NCI-H526 (cell line): ENCODE measurements around the gene PRKCH.

Experiments used
- DNase-seq, 2 experiments: peaks; one replicate each; lab custom pipeline; 2025; lab: John Stamatoyannopoulos, UW

Gene PRKCH

DNA sequence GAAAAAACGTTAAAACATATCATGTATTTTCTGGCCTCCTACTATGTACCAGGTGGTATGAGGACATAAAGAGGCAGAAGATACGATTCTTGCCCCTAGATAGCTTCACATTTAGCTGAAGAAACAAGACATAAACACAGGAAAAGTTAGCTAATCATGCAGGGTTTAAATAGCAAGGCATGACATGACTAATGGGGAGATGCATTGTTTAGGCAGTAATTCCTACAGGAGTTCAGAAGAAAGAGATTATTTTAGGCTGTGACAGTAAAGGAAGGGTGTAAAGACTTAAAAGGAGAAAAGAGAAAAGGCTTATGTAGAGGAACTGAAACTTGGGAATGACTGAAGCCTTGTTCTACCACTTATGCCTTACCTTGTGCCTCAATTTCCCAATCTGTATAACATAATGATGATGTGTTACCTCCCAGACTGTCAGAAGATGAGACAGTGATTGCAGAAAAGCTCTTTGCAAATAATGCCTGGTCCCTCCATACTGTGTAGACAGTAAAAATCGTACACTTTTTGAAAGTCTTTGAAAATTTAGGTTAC, 44.4 kb downstream of the PRKCH start:
- DNase-seq, result no peak

DNA sequence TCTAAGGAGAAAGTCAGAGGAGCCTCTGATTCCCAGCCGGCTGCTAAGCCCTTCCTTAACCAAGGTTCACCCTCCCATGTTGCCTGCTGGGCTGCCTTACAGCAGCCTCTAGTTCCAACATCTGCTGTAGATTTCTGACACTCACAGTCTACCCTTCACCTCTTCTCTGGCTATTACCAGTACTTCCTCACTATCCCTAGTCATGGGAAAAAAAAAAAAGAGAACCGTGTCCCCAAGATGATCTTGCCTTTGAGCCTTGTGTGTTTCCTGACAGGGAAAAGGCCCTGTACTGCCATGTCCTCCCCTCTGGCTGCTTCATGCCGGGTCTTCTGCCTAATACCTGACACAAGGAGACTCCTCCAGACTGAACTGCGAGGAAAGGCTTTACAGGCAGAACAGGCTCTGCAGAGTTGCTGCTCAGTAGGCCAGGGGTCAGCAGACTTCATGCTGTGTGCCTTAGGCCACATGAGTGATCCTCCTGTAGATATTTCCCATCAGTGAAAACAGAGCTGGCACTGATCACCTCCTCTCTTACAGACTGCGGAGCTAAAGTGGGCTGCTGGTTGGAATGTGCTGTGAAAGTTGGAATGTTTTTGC, 46.8 kb downstream of the PRKCH start:
- no peak for DNase-seq

DNA sequence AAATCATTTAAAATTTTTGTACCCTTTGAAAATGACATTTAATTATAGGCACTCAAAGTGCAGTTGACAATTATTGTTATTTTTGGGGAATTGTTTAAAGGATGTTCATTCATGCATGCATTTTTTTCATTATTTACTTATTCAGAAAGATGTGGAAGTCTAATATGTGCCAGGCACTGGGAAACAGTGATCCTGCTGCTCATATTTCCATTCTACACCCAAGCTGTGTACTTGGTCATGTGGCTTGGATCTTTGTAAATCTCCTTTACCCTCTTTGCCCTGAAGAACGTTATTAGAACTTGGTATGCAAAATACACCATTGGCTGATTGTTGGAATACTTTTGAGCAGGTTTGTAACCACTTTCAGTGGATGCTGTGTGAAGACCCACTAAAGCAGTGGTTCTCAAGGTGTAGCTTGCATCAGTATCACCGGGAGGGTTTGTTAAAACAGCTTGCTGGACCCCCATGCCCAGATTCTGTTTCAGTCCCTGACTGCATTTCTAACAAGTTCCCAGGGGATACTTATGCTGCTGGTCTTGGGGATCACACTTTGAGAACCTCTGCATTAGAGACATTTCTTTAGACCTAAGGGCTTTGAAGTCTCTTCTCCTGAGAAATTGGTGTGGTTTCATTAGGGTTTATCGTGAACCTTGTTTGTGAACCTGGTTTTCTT, 47.5 kb downstream of the PRKCH start:
- no peak for DNase-seq

DNA sequence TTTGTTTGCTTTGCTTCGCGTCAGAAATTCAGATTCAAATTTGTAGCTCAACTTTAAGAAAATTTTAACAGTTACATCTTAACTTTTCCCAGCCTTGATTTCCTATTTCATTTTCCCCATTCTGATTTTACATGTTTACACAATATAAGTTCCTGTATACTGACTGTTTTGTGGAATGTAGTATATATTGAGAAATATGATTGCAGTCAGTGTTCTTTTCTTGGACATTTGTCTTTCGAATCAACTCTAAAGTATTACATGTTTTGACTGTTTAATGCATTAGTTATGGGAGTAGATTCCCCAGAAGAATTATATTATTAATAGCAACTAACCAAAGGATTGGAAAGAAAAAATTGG, 48.1 kb downstream of the PRKCH start:
- DNase-seq, result no peak

DNA sequence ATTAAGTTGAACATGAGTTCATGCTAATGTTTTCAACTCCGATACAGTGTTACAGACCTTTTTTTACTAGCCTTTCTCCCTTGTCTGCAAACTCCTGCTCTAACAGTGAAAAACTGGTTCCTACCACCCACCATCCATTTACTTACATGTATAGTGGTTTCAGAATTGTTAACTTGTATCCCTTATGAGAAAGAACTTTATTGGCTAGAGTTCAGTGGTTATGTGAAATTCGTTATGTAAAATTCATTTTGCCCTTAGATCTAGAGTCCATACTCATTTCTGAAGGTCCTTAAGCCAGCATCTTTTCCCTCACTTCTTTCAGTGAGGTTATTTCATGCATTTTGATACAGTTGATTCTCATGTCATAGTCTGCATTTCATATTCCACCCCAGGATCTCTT, 51.0 kb downstream of the PRKCH start:
- no peak for DNase-seq

DNA sequence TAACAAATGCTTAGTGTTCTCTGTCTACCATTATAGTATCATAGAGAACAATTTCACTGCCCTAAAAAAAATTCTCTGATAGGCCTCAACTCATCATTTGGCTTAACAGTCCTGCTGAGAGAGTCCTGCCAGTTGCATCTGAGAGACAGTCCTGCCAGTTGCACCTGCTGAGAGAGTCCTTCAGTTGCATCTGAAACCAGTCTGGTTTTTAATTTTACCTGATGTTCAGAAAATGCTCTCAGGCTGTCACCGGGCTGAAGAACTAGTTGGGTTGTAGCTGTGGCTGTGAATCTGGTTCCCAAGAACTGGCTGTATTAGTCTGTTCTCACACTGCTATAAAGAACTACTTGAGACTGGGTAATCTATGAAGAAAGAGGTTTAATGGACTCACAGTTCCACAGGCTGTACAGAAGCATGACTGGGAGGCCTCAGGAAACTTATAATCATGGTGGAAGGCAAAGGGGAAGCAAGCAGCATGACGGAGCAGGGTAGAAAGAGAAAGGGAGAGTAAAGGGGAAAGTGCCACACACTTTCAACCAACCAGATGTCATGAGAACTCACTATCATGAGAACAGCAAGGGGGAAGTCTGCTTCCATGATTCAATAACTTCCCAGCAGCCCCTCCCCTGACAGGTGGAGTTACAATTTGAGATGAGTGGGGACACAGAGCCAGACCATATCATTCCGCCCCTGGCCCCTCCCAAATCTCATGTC, 51.6 kb downstream of the PRKCH start:
- no peak for DNase-seq

DNA sequence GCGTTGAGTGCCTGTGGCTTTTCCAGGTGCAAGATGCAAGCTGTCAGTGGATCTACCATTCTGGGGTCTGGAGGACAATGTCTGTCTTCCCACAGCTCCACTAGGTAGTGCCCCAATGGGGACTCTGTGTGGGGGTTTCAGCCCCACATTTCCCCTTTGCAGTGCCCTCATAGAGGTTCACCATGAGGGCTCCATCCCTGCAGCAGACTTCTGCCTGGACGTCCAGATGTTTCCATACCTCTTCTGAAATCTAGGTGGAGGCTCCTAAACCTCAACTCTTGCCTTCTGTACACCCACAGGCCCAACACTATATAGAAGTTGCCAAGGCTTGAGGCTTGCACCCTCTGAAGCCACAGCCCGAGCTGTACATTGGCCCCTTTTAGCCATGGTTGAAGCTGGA, 52.9 kb downstream of the PRKCH start:
- DNase-seq, result no peak

DNA sequence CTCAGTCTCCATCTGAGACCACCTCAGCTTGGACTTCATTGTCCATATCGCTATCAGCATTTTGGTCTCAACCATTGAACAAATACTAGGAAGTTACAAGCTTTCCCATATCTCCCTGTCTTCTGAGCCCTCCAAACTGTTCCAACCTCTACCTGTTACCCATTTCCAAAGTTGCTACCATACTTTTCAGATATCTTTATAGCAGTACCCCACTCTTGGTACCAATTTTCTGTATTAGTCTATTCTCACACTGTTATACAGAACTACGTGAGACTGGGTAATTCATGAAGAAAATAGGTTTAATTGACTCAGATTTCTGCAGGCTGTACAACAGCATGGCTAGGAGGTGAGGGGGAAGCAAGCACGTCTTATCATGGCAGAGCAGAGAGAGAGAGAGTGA, 53.8 kb downstream of the PRKCH start:
- DNase-seq, result no peak

DNA sequence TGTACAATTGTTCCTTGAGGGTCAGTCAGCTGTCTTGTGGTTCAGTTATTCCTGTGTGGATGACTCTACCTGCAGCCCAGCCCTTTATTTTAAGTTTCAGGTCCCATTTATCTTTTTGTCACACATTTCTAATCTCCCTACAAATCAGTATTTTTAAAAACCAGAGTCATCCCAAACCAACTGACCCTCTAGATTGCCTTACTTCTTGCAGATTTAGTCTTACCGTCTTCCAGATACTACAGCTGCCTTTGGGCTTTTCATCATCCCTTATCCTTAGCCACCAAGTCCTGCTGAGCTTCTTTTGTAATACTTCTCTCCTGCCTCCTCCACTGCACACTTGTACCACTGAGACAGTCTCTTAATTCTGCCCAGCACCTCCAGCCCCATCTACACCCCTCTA, 54.9 kb downstream of the PRKCH start:
- no peak for DNase-seq

DNA sequence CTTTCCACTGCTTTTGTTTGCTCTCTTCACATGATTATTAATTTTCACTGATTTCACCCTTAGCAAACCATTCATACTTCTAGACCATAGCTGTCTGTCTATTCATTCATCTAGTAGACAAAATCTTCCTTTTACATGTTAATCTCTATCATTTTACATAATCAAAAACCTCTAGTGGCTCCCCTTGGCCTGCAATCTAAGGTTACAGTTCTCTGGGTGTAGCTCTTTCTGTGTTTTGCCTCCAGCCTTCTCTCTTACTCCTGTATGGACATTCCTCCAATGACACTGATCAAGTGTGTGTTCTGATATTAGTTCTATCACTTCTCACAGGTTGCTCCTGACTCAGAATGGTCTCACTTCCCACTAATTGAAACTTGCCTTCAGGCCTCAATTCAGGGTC, 56.4 kb downstream of the PRKCH start:
- DNase-seq, result no peak

DNA sequence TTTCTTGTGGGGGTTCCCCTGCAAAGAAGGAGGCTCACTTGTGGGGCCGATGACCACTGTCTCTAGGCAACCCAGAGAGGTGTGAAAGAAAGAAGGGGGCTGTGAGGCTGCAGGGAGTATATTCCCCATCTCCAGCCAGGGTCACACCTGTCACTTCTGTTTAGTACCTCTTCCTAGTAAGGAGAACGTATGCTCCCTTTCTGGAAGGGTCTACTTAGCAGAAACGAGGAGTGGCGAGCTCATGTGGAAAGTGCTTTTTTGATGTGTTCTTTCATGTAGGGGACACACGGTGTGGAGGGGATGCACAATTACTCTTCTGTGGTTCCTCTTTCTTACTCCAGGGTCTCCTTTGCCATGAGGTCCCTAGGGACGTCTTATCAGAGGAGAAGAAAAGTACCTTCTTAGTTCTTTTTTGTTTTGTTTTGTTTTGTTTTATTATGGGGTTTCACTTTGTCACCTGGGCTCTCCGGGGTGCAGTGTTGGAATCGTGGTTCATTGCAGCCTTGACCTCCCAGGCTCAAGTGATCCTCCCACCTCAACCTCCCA, 58.3 kb downstream of the PRKCH start:
- no peak for DNase-seq

DNA sequence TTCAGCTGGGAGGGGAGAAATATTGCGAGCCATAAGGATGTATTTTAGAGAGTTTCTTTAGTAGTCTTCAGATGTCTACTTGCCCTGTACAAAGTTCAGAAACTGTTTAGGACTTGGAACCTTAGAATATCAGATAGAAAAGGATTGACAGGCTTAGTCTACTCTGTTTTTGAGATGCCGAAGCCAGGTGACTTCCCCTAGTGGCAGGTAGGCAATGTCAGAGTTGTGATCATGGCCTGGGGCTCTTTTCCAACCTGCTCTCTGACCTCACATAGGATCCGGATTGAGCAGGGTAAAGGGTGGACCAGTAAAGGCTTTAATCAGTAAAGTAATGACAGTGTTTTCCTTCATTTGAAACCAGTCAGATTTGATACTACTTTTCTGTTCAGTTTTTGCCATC, 59.6 kb downstream of the PRKCH start:
- no peak for DNase-seq

DNA sequence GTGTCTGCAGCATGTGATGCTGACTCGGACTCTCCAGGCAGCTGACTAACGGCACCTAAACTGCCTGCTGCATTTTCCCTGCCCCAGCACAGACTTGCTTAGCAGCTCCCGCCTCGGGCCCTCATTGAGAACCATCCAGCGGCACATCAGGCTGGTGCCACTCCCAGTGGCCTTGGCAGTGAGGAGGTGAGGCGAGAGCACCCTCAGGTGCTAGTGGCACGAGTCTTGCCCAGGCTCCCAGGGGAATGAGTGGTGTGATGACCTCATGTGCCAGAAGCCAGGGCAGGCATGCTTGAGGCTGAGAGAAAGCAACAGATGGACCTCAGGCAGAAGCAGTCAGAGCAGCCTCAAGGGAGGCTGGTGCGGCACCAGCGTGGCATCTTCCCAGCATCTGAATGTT, 60.2 kb downstream of the PRKCH start:
- DNase-seq, result no peak

DNA sequence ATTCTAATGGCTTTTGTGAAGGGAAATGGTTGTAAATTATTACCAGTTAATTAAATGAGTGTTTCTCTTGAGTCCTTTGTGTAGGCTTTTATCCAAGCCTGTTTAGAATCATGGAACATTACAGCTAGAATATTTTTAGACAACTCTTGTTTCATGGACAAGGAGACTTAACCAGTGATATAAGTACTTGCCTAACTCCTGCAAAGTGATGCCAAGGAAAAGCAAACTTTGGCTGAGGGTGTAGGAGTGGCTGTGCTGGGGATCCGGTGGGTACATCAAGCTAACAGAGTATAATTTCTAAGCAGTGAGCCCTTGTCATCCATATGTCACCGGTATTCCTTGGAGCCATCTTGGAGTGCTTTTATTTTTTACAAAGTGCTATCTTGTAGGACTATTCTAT, 61.5 kb downstream of the PRKCH start:
- no peak for DNase-seq

DNA sequence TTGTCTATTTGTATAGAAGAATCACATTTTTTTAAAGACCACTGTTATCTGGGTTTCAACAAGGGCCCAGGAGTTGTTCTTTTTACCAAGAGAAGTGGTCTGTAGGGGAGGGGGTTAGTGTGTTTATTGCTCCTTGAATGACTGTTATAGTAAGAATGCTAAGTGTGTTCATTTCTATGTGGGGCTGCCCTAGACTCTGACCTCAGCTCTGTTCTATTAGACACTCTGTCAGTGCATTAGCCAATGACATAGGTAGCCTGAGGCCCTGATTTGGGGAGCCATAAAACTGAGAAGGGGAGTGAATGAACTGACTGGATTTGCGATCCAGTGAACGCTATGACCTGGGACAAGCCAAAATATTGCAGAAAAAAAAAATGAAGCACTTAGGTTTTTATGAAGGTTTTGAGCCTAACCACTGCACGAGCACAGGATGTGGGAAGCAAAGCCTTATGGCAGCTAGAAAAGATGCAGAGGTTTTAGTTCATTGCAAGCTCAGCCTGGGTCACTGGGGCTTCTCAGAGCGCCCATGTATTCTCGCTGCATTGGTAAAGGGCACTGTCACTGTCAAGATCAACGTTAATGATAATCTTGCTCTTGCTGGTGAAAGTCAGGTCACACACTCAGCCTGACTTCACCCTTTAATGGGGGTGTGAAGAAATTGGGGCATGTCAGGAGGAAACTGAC, 63.8 kb downstream of the PRKCH start:
- no peak for DNase-seq

DNA sequence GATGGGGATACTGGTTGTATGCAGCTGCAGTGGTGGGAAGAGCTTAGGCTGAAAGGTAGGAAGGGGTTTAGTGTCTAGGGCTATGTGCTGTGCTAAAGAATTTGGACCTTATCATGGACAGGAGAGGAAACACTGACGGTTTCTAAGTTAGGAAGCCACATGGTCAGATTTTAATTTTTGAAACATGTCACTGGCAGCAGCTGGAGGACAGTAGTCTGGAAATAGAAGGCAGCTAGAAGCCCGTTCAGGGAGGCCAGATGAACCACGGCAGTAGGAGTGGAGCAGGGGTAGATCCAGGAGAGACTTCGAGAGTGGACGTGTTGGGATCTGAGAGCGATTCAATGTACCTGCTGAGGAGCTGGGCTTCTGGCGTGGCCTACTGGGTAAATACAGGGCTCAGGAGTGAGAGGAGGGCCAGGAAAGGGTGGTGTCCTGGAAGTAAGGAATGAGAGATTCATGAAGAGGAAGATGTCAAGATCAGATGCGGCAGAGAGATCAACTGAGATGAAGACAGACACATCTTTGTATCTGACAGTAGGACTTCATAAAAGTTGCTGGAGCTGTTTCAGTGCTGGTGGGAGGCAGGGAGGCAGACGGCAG, 64.9 kb downstream of the PRKCH start:
- DNase-seq, result no peak

DNA sequence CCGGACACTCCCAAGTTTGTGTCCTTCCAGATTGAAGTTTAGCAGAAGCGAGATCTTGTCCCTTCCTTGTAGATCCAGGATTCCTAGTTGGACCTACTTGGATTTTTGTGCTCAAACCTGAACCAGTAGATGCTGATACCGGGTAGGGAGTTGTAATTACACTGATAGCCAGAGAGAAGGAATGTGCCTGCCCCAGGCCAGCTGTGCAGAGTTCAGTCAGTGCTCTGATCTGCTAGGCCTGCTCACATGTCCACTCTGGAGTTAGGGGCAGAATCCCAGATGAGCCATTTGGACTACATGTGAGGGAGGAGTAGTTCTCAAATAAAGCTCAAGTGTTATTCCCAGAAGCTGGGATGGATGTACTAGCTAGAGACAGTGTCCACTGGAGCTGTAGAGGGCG, 65.7 kb downstream of the PRKCH start:
- no peak for DNase-seq

DNA sequence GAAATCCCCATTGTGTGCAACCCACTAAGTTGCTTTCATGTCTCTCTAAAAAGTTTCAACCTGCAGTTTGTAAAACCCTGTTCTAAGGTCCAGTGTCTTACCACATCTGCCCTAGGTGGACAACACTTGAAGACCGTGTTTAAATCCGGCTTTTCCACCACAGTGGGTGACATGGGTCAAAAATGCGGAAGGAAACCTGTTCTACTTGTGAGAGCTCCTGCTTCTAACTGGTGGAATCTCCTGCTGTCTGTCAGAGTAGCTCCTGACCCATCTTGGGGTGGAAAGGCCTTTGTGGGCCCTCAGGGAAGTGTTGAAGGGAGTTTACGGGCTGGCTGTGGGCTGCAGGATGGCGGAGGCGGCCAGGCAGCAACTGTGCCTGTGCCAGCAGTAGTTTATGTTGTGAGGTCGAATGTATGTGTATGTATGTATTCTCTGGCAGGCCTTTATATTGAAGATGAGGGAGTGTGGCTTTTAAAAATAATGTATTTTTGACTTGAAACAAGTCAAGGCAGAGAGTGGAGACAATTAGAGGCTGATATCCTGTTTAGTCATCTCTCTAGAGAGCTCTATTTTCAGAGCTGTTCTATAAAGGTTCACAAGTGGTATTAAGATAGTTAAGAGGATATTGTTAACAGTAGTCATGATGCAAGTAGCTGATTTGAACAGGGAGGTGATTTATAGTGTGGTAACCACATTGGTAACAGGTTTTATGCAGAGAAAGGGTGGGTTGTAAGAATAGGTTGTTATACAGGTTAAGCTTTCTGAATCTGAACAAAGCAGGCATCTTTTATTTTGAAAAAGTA, 67.0 kb downstream of the PRKCH start:
- no peak for DNase-seq

DNA sequence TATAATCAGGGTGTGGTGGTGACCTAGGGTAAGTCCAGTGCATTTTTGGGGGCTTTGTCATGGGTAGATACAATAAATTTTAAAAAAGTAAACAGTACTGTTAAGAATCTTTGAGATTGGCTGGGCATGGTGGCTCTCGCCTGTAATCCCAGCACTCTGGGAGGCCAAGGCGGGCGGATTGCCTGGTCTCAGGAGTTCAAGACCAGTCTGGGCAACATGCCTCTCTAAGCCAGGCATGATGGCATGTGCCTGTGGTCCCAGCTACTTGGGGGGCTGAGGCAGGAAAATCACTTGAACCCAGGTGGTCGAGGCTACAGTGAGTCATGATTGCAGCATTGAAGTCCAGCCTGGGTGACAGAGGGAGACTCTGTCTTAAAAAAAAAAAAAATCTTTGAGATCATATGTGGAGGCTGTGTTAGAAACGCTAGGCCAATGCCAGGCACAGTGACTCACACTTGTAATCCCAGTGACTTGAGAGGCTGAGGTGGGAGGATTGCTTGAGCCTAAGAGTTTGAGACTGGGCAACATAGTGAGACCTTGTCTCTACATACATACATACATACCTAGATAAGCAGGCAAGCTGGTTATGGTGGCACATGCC, 67.7 kb downstream of the PRKCH start:
- DNase-seq, result no peak

DNA sequence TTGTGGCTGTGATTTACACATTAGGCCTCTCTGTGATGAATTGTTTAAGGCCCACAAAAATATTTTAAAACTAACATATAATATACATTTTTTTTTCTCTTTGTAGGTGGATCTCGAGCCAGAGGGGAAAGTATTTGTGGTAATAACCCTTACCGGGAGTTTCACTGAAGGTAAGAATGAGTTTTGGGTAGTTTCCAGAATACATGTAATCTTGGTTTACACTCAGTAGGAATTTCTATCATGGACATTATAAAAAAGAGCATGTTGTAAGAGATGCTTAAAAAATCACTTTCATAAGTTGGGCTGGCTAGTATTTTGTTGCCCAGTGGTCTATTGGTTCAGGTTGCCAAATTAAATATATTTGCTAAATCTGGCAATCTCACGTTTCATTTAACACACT, 69.7 kb downstream of the PRKCH start:
- DNase-seq, result no peak

DNA sequence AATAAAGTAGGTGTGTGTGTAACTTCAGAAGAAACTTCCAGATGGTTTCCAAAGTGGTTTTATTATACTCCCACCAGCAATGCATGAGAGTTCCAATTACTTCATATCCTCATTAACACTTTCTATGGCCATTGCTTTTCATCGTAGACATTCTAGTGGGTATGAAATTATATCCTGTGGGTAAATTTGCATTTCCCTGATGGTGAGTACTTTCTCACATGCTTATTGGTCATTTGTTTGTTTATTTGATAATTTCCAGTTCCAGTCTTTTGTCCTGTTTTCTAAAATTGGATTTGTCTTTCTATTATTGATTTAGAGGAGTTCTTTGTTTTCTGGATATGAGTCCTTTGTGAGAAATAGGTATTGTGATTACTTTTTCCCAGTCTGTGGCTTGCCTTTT, 70.9 kb downstream of the PRKCH start:
- no peak for DNase-seq
